GM12878 (cell line): ENCODE results near the gene KHK.

Experiments
- EZH2 ChIP-seq: IDR thresholded peaks from 2 replicates; pipeline ENCODE4 v1.6.1; 2012; ENCODE audit warnings: low read depth, mild to moderate bottlenecking, control low read depth, inconsistent platforms, low read length, borderline replicate concordance; ENCODE audit not compliant: control insufficient read depth
- POLR2AphosphoS5 ChIP-seq: IDR thresholded peaks from 2 replicates; pipeline ENCODE4 v1.6.1; 2011; ENCODE audit warnings: mild to moderate bottlenecking, low read length, inconsistent platforms
- SMC3 ChIP-seq: IDR thresholded peaks from 2 replicates; pipeline ENCODE4 v1.6.1; 2011; ENCODE audit warnings: low read length, improper control_type of control experiment, borderline replicate concordance
- TAF1 ChIP-seq: IDR thresholded peaks from 2 replicates; pipeline ENCODE4 v1.6.1; 2011; ENCODE audit warnings: mild to moderate bottlenecking, low read depth, low read length, borderline replicate concordance
- TF ChIP-seq, protein P1 (sequence below): fragments of 450-650 bp; conservative IDR thresholded peaks from 2 replicates; pipeline ENCODE4 v1.6.1; 2017; ENCODE audit warnings: mild to moderate bottlenecking, moderate library complexity

DNA sequence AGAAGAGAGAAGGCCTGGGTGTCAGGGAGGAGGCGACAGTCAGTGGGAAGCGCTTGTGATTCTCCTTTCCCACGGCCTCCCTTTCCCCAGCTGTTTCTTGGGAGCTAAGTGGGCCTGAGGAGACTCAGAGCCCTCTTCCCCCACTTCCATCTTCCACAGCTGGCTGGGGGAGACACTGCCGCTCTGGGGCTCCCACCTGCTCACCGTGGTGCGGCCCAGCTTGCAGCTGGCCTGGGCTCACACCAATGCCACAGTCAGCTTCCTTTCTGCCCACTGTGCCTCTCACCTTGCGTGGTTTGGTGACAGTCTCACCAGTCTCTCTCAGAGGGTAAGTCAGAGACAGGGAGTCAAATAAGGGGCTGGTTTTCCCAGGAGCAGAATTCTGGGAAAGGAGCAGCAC, 46.7 kb upstream of the KHK start:
- no peak for TF ChIP-seq EZH2
- no peak for TF ChIP-seq SMC3
- no peak for TF ChIP-seq POLR2AphosphoS5
- TF ChIP-seq TAF1 = no peak
- TF ChIP-seq, protein P1, sequence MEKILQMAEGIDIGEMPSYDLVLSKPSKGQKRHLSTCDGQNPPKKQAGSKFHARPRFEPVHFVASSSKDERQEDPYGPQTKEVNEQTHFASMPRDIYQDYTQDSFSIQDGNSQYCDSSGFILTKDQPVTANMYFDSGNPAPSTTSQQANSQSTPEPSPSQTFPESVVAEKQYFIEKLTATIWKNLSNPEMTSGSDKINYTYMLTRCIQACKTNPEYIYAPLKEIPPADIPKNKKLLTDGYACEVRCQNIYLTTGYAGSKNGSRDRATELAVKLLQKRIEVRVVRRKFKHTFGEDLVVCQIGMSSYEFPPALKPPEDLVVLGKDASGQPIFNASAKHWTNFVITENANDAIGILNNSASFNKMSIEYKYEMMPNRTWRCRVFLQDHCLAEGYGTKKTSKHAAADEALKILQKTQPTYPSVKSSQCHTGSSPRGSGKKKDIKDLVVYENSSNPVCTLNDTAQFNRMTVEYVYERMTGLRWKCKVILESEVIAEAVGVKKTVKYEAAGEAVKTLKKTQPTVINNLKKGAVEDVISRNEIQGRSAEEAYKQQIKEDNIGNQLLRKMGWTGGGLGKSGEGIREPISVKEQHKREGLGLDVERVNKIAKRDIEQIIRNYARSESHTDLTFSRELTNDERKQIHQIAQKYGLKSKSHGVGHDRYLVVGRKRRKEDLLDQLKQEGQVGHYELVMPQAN = no peak
